GM18519 (cell line): Measurements from ENCODE around the gene CXCL17.
A peak's percentile ranks its signal among the peaks of the same experiment; 100 is the strongest.
"Not testable (repeated sequence)": the region's sequence is repeated elsewhere in the genome, so short reads cannot be mapped to it uniquely, and the experiment has no call there.

ENCODE experiments used
- ATAC-seq: cut with Tn5 transposase; IDR thresholded peaks from one replicate; pipeline ENCODE4 v1.9.1; 2021; ENCODE audit warnings: mild to moderate bottlenecking, moderate library complexity; ENCODE audit not compliant: unreplicated experiment, low FRiP score

The CXCL17 gene

DNA sequence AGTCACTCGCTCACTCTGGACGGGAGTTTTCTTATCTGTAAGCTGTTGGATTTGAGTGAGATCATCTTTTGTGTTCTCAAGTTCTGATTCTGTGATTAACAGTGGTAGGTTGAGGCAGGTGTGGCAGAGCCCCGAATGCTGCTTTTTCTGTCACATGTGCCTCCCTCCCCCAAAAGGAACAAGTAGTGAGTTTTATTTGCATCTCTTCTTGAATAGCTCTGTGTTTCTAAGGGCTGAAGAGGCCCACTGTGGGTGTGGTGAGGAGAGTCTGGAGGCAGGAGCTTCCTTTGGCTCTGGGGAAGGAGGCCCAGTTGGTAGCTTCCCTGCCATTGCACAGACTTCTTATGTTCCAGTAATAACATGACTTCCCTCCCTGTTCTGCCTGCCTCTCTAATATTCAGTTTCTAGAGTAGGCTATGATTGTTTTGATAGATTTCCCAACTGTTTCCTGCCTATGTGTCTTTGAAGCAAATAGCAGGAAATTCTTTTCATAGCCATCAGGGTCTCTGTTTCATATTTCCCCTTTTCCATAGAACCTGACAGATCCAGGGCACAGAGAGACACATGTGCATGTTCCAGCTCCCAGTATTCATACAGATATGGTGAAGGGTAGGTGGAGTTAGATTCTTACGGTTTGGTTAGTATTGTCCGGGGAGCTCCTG is 23.9 kb upstream of the CXCL17 start:
- ATAC-seq = no peak

DNA sequence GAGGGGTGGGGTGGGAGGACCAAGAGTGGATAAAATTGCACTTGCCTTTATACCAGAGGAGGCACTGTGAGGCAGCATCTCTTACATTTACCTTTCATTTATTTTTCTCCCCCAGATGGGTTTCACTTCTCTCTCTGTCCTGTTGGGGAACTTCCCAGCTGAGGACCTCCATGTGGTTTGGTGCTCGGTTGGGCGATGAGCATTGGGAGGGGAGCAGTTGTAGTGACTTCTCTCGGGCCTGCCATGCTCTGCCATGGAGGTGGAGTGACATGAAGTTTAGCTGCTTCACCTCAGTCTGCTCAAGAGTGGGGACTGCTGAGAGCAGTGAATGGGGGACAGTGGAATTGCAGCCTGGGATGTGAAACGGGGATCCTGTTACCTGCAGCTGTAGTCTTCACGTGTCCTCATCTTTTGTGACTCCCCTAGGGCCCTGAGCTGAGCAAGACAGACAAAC is 23.1 kb upstream of the CXCL17 start:
- ATAC-seq = peak; percentile 45

DNA sequence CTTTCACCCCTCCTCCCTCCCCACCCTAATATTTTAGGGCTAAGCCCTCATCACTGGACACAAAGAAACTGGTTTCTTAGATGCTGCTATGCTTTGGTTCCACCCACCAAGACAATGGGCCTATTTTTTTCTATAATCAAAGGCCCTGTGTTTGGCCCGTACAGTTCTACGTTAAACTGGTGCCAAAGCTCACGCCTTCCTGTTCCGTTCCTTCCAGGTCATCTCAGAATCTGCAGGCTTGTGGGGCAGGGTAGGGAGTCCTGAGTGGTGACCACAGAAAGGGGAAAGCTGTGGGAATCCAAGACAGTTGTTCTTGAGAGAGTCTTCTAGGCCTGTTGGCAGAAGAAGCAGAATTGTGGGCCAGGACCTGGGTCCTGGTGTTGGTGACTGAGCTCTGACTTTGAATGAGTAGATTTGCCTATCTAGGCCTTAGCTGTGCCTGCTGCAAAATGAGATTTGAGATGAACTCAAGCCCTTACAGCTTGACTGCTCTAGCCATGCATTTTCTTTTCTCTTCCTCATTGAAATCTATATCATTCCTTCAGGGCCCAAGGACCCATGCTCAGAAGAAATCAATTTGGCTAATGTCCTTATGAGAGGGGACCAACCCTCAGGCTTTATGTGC is 19.1 kb upstream of the CXCL17 start:
- ATAC-seq = no peak

GRCh38 chr19:42461231-42461630 is 18.5 kb upstream of the CXCL17 start:
- ATAC-seq = not testable (repeated sequence)

DNA sequence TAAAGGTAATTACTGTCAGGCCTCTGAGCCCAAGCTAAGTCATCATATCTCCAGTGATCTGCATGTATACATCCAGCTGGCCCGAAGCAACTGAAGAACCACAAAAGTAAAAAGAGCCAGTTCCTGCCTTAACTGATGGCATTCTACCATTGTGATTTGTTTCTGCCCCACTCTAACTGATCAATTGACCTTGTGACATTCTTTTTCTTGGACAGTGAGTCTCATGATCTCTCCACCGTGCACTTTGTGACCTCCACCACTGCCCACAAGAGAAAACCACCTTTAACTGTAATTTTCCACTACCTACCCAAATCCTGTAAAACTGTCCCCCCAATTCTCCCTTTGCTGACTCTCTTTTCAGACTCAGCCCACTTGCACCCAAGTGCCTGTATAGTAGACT is 17.2 kb upstream of the CXCL17 start:
- no peak for ATAC-seq

GRCh38 chr19:42455621-42456081 is 12.9 kb upstream of the CXCL17 start:
- no peak for ATAC-seq

DNA sequence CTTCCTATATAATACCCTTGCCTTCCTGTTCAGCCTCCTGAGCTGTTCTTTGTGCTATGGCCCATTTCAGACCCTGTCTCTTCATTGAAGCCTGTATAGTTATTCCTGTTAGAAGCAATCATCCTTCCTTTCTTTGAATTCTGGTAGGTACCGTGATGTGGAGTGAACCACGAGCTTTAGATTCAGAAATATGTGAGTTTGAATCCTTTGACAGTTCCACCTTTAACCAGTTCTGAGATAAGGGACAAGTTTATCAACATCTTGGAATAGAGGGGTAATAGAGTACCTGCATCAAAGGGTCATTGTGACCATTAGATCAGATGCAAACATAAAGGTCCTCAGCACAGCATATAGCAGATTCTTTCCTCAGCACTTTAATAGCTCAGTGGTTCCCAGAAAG is 12.3 kb upstream of the CXCL17 start:
- ATAC-seq = no peak

DNA sequence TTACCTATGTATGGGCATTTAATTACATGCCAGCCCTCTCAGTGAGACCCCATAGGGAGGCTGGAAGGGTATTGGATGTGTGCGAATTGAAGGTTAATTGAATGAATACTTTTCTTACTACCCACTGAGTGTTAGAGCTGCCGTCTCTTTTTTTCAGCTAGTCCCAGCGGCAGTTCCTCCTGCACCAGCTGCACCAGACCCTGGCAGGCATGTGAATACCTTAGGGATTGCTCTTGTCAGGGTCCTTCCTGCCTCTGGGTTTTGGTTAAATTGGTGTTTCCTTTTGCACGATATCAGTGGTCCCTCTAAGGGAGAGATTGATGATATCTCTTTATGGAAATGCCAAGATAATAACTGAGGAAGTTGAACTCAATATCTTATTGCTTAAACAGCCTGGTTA is 9.8 kb upstream of the CXCL17 start:
- no peak for ATAC-seq

GRCh38 chr19:42450314-42450934 is 7.7 kb upstream of the CXCL17 start:
- ATAC-seq = no peak

DNA sequence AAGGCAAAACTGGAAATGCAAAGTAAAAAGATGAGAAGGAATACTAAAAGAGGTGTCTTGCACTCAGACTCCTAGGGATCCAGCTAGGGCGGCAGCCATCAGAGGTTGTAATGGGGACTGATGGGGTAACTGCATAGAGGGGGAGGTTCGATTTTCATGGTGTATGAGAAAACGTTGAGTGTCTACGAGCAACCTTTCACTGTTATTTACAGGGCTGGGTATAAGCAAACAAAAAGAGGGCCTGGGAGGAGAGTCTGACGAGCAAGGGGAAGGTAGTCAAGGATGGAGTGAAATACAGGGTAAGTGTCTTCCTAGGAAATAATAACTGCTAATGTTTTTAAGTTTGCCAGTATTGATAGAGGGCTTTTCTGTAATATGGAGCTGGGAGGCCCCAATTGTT is 5.6 kb upstream of the CXCL17 start:
- ATAC-seq = not testable (repeated sequence)

DNA sequence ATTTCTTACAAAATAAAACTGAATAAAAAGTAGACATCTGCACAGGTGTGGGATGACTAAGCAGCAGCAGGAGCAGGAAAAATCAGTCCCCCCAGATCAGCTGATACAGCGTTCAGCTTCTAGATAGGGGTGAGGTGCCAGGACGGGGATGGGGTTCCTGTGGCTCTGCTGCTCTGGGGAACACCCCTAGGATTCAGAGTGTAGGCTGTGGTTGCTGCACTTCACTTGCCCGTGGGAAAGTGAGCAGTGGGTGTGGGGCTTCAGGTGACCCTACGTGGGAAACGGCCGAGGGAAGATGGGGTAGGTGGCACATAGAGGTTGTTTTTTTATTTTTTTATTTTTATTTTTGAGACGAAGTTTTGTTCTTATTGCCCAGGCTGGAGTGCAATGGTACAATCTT is 3.2 kb upstream of the CXCL17 start:
- no peak for ATAC-seq

- no peak for ATAC-seq
These were observed 1.2 kb upstream of the CXCL17 start for GRCh38 chr19:42443944-42444398.

DNA sequence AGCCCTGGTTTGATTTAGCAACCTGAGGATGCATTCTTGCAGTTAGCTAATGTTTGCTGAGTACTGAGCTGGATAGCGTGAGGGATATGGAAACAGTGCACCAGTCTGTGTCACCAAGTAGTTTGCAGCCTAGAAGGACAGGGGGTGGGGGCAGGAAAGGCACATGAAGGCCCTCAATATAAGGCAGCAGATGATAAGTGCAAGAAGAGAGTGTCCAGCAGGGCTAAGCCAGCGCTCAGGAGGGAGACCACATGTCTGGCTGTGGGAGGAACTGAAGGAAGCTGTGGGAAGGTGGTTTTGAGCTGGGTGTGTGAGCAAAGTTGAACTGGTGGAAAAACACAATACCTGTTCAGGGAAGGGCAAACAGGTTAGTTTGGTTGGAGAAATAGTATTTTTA is 1.7 kb downstream of the CXCL17 start:
- ATAC-seq = no peak

DNA sequence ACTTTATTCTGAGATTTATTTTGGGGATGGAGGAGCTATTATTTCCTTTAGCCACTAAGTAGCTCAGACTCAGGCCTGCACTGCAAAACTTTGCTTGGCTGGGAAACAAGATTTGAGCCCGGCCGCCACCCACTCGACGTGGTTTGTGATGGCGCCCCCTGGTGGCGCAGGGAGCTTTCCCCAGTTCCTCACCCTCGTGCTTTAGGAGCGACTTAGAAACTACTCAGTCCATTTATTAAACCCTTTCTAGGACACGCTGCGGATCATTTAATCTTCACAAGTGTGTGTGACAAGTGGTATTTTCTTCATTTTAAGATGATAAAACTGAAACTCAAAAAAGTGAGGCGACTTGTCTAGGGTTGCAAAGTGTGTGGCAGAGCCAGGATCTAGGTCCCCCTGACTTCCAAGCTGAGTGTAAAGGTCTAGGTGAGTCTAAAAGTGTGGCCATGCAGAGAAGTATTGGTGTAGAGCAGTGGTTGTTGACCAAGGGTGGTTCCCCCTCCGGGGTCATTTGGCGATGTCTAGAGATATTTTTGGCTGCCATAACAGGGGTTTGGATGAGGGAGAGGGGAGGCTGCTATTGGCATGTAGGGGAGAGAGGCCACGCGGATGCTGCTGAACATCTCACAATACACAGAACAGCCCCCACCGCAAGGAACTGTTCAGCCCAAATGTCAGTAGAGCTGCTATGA is 2.2 kb downstream of the CXCL17 start:
- ATAC-seq = no peak

- no peak for ATAC-seq
These were observed 6.7 kb downstream of the CXCL17 start for GRCh38 chr19:42436006-42436405.

- ATAC-seq = no peak
These were observed 7.4 kb downstream of the CXCL17 start for GRCh38 chr19:42435316-42435715.

DNA sequence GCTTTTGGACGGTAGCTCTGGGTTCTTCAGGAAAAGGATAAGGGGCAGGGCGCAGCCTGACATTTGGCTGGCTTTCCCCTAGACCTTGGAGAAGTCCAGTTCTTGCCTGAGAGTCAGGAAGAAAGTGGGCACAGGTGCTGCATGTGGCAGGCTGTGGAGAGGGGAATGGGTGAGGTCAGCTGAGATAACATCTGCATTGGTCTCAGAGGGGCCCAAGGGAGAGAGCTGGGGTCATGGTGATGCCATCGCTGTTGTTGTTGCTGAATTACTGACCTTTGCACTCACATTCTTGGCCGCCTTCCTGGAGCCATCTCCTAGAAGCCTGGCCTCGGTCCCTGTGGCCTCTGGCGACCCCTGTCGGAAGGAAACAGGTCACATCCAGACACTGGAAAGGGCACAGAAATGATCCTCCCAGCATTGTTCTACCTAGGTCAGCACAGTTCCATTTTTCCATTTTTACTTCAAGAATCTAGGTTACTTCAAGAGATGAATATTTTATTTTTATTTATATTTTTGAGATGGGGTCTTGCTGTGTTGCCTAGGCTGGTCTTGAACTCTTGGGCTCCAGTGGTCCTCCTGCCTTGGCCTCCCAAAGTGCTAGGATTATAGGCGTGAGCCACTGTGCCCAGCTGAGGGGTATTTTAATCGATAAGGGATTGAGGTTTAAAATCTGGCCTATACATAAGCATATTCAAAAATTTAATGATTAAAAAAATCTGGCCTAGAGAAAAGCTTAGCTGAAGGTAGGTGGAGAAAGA is 9.1 kb downstream of the CXCL17 start:
- no peak for ATAC-seq

DNA sequence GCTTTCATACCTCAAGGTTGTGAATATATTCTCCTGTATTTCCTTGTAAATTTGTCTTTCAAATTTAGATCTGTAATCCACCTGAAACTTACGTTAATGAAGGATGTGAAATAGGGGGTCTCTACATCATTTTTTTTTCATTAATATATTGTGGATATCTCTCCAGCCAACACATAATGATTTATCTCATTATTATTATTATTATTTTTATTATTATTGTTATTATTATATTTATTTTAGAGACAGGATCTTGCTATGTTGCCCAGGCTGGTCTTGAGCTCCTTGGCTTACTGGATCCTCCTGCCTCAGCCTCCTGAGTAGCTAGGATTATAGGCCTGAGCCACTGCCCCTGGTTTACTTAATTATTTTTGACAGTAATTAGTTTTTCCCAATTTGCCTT is 11.3 kb downstream of the CXCL17 start:
- ATAC-seq = no peak

DNA sequence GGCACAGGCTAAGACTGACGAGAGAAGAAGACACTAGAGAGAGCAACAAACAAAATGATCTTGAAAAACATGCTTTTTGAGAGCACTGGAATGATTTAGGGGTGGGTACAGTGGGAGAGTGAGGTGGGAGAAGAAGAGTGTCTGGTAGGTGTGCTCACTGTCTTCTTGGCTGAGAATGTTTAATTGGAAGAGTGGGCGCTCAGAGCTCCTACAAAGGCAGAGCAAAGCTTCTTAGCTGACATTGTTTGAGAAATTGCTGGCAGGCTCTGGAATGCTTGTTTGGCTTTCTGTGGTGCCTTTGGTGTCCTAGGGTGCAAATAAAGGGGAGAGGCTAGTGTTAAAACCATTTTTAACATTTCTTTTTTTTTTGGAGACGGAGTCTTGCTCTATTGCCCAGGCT is 14.1 kb downstream of the CXCL17 start:
- ATAC-seq = no peak

- no peak for ATAC-seq
These were observed 15.4 kb downstream of the CXCL17 start, which contains the start of gene LIPE for GRCh38 chr19:42427313-42427712. Gene LIPE, minus strand, starts transcription at chr19:42427388. Its CDS starts 239 bp downstream, at chr19:42427149.
